GM12864 (cell line): ENCODE results near the gene HCRTR2.

Experiments used
- DNase-seq: peaks from one replicate; pipeline ENCODE4 v3.0.0-alpha.2; 2011; ENCODE audit warnings: low read depth
- H3K4me3 ChIP-seq: 2 replicates; pipeline ENCODE4 v1.5.1; 2011; ENCODE audit warnings: mild to moderate bottlenecking, low read depth, low read length, control low read depth
- CTCF ChIP-seq: IDR thresholded peaks from 2 replicates; pipeline ENCODE4 v1.5.1; 2011; ENCODE audit warnings: low read depth, mild to moderate bottlenecking, moderate library complexity, low read length, control low read depth, inconsistent platforms; ENCODE audit errors: missing control alignments

The HCRTR2 gene

GRCh38 chr6:55319961-55320695 is 145.8 kb downstream of the HCRTR2 start:
- no peak for DNase-seq
- TF ChIP-seq CTCF, result no peak
- H3K4me3 ChIP-seq, result no peak overlapping the region

- no peak for DNase-seq
- no peak overlapping the region for H3K4me3 ChIP-seq
- TF ChIP-seq CTCF, result no peak
These were observed 146.4 kb downstream of the HCRTR2 start for GRCh38 chr6:55320696-55321086.

- no peak for DNase-seq
- TF ChIP-seq CTCF, result no peak
- H3K4me3 ChIP-seq, result no peak within 1 kb of the TSS
These were observed 152.9 kb downstream of the HCRTR2 start, which contains the start of gene GFRAL for GRCh38 chr6:55327169-55327568. Gene GFRAL, plus strand, starts transcription at chr6:55327469. Its CDS starts 86 bp downstream, at chr6:55327555.
